HG03095 (cell line): Measurements from ENCODE around the gene EFCAB6.

ENCODE experiments used
- ATAC-seq: cut with Tn5 transposase; IDR thresholded peaks from one replicate; pipeline ENCODE4 v1.9.1; 2021; ENCODE audit warnings: moderate library complexity; ENCODE audit not compliant: unreplicated experiment

EFCAB6 gene

GRCh38 chr22:43600265-43600664, 211.8 kb downstream of the EFCAB6 start:
- no peak for ATAC-seq

GRCh38 chr22:43592476-43592875, 219.6 kb downstream of the EFCAB6 start:
- no peak for ATAC-seq

DNA sequence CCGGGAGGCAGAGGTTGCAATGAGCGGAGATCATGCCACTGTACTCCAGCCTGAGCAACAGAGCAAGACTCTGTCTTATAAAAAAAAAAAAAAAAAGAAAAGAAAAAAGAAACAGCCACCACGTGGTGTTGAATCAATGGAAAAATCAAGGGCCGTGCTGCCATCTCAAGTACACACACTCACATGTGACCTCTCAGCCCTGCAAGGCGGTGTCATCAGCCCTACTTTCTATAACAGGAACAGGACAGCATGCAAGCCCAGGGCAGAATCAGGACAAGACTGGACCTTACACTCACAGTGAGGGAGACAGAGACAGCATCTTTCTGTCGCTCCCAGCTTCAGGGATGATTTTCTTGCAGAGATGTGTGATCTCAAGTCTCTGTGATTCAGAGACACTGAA, 220.7 kb downstream of the EFCAB6 start:
- no peak for ATAC-seq

- ATAC-seq: no peak
Measured at GRCh38 chr22:43587574-43587973, 224.5 kb downstream of the EFCAB6 start.

DNA sequence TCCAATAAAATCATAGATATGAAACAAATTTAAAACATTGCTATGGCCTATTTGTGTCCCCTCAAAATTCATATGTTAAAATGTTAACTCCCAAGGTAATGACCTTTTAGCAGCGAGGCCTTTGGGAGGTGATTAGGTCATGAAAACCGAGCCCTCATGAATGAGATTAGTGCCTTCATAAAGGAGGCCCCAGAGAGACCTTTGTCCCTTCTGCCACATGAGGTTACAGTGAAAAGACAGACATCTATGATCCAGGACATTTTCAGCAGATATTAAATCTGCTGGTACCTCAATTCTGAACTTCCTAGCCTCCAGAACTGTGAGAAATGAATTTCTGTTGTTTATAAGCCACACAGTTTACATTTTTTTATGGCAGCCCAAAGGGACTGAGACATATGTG, 228.6 kb downstream of the EFCAB6 start:
- no peak for ATAC-seq

GRCh38 chr22:43582394-43582793, 229.7 kb downstream of the EFCAB6 start:
- no peak for ATAC-seq

GRCh38 chr22:43580271-43580750, 231.8 kb downstream of the EFCAB6 start:
- ATAC-seq: no peak

- ATAC-seq: no peak
Measured at GRCh38 chr22:43574738-43575137, 237.4 kb downstream of the EFCAB6 start.

- ATAC-seq: no peak
Measured at GRCh38 chr22:43572710-43573109, 239.4 kb downstream of the EFCAB6 start.

DNA sequence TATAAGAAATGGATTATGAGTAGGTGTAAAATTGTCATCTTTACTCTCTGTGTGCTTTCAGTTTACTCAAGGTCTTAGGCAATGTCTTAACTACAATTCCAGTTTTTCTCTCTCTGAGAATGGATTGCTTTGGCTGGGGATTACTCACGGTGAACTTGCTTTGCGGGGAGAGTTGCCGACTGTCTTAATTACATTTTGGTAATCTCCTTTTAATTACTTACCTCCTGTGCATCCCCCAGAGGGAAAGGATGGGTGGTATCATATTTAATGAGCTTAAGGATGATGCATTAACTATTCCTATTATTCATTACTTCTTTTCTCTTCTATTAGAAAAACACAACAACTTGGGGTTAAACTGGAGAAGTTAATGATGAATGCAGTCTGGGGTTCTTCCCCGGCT, 240.9 kb downstream of the EFCAB6 start:
- ATAC-seq: no peak

GRCh38 chr22:43570531-43571165, 241.5 kb downstream of the EFCAB6 start:
- ATAC-seq: no peak

DNA sequence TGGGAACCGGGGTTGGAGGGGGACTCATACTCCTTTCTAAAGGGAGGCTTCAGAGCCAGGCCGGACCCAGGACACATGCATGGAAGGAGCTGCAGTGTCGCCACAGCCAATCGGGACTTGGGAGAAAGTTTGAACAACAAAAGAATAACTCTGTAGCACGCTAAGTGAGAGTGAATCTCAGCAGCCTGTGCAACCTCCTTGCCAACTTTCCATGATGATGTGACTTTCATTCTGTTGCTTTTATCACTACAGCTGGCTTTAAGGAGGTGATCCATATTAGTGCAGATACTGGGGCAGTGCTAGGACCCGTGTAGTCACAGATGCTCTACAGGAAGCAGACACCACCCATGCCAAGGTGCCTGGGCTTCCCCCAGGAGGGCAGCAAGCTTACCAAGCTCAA, 243.0 kb downstream of the EFCAB6 start:
- no peak for ATAC-seq

- no peak for ATAC-seq
Measured at GRCh38 chr22:43567691-43568324, 244.3 kb downstream of the EFCAB6 start.

- no peak for ATAC-seq
Measured at GRCh38 chr22:43566561-43567332, 245.4 kb downstream of the EFCAB6 start.

- no peak for ATAC-seq
Measured at GRCh38 chr22:43566021-43566420, 246.1 kb downstream of the EFCAB6 start.

DNA sequence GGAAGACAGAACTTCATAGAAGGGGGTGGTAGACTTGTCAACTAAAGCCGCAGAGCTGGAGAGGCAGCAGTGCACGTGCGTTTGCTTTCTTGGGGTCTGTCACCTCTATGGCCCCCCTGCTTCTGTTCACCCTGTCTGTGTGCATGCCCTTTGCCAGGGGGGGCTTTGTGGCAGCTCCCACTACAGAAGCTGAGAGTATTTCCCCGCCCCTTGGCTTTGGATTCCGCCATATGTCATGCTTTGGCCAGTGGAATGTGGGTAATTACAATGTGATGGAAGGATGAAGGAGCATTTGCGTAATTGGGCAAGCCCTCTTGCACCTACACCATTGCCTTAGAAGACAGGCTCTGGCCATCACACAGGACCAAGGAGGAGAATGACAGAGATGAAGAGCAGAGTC, 247.2 kb downstream of the EFCAB6 start:
- ATAC-seq: no peak

DNA sequence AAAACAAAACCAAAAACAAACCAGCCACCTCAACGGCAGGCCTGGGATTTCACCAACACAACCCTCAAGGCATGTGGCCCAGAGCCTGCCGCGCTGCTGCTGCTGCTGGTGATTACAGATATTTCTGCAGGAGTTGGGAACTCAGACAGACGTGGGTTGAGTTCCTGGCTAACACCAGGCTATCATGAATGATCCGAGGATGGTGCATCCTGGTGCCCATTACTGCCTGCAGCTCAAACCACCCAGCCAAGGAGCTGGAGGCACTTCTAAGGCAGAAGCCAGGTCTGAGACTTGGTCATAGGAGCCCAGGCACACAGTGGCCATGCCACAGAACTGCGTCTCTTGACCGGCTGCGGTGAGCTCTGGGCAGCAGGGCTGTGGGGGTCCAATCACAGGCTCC, 248.5 kb downstream of the EFCAB6 start:
- no peak for ATAC-seq

GRCh38 chr22:43562843-43563242, 249.3 kb downstream of the EFCAB6 start:
- ATAC-seq: no peak

DNA sequence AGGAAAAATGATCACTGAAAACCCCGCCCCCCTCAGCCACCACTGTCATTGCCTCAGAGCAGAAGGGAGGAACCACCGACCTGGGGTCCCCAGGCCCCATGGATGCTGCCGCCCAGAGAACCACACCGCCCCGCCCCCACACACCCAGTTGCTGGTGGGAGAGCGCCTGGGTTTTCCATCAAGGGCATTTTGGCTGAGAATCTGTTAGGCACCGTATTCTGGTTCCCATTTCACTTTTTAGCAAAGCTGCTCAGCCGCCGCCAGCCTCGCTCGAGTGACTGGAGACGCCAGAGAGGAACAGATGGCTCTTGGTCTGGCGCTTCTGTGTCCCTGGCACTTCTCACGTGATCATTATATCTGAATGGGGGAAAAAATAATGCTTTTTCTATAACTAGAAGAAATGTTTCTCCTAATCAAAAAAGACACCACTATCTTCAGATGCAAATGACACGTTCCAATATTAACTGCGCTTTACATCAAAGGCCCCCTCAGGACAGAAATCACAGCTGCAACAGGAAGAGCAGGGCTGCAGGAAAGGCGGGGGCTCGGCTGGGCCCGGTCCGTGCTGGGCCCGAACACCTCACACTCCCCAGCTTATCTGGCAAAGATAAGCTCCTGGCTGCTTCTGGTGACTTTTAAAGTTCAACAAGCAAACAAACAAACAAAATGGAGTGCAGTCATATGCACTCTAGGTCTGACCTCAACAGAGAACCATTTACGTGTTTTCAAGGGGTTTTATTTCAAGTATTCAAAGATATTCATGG, 250.5 kb downstream of the EFCAB6 start:
- no peak for ATAC-seq

DNA sequence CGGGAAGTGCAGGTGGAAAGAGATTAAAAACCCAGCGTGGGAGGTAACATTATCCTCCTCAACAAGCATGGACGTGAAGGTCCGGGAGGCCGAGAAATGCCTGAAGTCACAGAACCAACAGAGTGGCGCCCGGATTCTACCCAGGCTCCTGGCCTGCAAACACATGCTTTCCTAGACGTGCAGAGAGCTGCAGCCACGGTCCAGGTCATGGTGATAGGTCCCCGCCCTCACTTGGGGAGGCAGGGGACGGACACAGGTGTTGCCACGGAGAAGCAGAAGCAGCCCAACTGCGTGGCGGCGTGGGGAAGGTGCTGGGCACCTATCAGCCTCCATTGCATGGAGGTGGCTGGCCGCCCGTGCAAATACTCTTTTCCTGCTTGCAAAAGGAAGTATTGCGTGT, 251.5 kb downstream of the EFCAB6 start:
- no peak for ATAC-seq
